Measurements from ENCODE around the gene DNAL1.

DNA sequence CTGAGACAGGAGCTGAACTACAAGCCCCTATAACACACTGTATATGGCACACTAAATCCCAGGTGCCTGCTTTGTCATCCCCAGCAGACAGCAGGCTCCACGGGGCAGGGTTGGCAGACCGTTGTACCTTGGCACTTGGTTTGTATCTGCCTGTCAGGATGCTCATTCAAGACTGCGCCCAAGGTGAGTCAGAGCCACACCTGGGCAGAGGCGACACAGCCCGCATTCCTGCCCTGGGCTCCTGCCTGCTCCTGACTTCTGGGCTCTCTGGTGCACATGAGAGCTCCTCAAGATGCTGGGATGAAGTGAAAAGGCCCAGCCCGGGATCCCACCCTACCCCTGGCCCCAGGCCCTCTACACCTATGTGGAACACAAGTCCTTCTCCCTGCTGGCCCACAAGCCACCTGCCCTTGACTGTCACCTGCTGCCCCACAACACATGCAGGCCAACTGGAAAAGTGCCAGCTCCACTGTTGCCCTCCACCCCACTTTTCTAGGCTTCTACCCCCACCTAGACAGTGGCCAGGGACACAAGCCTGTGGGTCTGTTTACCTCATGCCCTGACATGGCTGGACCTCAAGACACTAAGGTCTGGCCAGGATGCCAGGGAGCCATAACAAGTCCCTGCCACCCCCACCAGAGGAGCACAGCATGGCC lies 100.2 kb downstream of the DNAL1 start:
- TF ChIP-seq, protein P1, sequence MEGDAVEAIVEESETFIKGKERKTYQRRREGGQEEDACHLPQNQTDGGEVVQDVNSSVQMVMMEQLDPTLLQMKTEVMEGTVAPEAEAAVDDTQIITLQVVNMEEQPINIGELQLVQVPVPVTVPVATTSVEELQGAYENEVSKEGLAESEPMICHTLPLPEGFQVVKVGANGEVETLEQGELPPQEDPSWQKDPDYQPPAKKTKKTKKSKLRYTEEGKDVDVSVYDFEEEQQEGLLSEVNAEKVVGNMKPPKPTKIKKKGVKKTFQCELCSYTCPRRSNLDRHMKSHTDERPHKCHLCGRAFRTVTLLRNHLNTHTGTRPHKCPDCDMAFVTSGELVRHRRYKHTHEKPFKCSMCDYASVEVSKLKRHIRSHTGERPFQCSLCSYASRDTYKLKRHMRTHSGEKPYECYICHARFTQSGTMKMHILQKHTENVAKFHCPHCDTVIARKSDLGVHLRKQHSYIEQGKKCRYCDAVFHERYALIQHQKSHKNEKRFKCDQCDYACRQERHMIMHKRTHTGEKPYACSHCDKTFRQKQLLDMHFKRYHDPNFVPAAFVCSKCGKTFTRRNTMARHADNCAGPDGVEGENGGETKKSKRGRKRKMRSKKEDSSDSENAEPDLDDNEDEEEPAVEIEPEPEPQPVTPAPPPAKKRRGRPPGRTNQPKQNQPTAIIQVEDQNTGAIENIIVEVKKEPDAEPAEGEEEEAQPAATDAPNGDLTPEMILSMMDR (IDR thresholded peaks at IDR 0.05), result no peak
- no peak for TF ChIP-seq POLR2A (IDR thresholded peaks at IDR 0.05)
